Measurements from ENCODE around the gene ANXA5. TPM values are rescaled to one million over a fixed set of nuclear protein-coding genes. Genes with fewer than 3 reads are reported as not detected.

ANXA5 gene
- total RNA-seq, 2 donors from 2014 or later = 88.4 to 122 TPM

DNA sequence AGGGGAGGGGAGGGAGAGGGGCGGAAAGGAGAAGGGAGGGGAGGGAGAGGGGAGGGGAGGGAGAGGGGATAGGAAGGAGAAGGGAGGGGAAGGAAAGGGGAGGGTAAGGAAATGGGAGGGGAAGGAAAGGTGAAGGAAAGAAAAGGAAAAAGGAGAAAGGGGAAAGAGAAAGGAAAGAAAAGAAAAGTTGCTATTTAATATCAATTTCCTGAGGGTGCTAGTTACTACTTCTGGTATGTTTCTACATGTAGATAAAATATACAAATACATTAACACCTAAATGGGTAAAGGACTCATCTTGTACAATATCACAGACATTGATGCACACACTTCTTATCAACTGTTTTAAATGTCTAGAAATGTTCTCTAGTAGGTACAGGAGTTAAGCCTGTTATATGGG, 22.6 kb downstream of the ANXA5 start:
- no peaks in the 10 kb centered on the region for H3K9me3 ChIP-seq
- DNase-seq = no peak
- H3K36me3 ChIP-seq = peaks cover 4% of the 10 kb centered on the region
- H3K27ac ChIP-seq = no peak overlapping the region
- no peak overlapping the region for H3K4me3 ChIP-seq
- TF ChIP-seq, protein P1, sequence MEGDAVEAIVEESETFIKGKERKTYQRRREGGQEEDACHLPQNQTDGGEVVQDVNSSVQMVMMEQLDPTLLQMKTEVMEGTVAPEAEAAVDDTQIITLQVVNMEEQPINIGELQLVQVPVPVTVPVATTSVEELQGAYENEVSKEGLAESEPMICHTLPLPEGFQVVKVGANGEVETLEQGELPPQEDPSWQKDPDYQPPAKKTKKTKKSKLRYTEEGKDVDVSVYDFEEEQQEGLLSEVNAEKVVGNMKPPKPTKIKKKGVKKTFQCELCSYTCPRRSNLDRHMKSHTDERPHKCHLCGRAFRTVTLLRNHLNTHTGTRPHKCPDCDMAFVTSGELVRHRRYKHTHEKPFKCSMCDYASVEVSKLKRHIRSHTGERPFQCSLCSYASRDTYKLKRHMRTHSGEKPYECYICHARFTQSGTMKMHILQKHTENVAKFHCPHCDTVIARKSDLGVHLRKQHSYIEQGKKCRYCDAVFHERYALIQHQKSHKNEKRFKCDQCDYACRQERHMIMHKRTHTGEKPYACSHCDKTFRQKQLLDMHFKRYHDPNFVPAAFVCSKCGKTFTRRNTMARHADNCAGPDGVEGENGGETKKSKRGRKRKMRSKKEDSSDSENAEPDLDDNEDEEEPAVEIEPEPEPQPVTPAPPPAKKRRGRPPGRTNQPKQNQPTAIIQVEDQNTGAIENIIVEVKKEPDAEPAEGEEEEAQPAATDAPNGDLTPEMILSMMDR (IDR thresholded peaks at IDR 0.05) = no peak
- no peaks in the 10 kb centered on the region for H3K4me1 ChIP-seq
- H3K9ac ChIP-seq (ENCODE audit: low read depth in 2 of 2, low read length in 2 of 2) = no peak overlapping the region
- intact Hi-C loops (cut with DNase I) = no loop called here
- H3K27me3 ChIP-seq = no peaks in the 10 kb centered on the region

DNA sequence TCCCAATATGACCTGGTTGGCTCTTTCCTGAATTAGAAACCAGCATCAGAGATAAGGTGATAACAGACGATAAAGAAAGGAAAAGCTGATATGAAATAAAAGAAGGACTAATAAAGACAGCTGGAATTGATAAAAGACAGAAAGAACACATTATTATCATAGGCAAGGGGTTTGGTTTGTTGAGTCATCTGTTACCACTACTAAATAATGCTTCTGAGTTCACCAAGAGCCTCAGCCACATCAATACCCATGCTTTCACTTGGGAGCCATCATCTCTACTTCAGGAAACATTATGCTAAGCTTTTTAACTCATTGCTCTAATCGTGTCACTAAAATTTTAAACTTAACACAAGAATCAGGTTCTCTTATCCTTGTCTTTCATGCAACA, 27.6 kb downstream of the ANXA5 start:
- intact Hi-C loops (cut with DNase I) = no loop called here
- TF ChIP-seq, protein P1 (IDR thresholded peaks at IDR 0.05) = no peak
- Histone ChIP-seq H3K27ac (no peak overlapping the region), H3K27me3 (no peaks in the 10 kb centered on the region), H3K4me3 (no peak overlapping the region), H3K36me3 (peaks cover 4% of the 10 kb centered on the region), H3K9ac (ENCODE audit: low read depth in 2 of 2, low read length in 2 of 2) (no peak overlapping the region), H3K4me1 (no peaks in the 10 kb centered on the region), H3K9me3 (no peaks in the 10 kb centered on the region)
- no peak for DNase-seq

DNA sequence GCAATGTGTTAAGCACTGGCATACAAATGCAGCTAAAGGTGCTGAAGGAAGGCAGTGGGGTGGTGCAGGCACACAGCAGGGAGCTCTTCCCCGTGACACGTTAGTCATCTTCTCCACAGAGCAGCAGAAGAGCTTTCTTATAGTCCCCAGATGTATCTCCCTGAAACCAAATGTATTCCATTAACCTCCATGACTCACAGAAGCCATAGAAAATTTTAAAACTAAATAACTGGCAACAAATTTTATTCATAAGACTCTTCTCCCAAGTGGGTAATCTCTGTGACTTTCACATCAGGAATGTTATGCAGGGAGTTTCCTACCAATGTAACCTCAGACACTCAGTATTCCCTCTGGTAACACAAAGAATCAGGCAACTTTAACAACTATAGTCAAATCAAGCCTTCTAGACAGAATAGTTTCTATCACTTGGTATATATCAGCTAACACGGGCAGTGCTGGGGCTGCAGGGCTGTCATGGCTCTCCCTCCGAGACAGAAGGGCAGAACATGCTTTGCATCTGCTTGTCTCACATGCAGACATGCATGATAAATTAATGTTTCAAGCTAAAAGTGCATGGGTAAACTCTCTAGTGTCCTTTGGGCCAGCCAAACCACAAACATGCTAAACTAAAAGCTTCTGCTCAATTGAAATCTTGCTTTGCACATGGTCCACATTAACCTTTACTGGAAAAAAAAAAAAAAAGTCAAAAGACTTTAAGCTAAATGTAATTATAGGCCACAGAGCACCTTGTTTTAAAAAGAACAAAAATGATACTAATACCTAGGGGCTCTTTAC, 28.2 kb downstream of the ANXA5 start:
- no peaks in the 10 kb centered on the region for H3K4me1 ChIP-seq
- TF ChIP-seq, protein P1 (IDR thresholded peaks at IDR 0.05) = no peak
- H3K9ac ChIP-seq (ENCODE audit: low read depth in 2 of 2, low read length in 2 of 2) = no peak overlapping the region
- no peak overlapping the region for H3K27ac ChIP-seq
- H3K36me3 ChIP-seq = peaks cover 4% of the 10 kb centered on the region
- no peak overlapping the region for H3K4me3 ChIP-seq
- no peaks in the 10 kb centered on the region for H3K9me3 ChIP-seq
- no peak for DNase-seq
- intact Hi-C loops (cut with DNase I) = no loop called here
- no peaks in the 10 kb centered on the region for H3K27me3 ChIP-seq

DNA sequence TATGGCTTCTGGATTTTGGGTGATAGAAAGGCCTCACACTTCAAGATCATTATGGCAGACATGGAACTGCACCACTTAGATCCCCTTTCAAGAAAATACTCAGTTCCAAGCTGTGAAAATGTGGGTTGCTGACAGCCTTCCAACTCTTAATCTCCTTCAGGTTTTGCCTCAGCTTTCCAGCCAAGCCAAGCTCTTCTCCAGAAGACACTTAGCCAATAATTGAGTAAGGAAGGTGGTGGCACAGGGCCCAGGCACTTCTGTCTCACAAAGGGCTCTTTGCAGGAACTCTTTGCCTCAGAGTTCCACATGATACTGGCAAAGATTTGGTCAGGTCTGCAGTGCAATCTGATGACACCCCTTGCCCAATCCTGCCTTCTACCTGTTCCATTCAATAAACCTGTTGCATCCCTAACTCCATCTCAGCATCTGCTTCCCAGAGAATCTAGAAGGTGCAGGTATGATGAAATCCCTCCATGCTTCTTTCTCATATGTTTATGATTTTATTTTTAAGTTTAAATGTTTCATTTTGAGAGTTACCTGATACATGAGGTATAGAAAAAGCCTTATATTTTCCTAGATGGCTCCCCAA, 30.6 kb downstream of the ANXA5 start:
- Histone ChIP-seq H3K9ac (ENCODE audit: low read depth in 2 of 2, low read length in 2 of 2) (no peak overlapping the region), H3K27me3 (no peaks in the 10 kb centered on the region), H3K4me3 (no peak overlapping the region), H3K4me1 (no peaks in the 10 kb centered on the region), H3K9me3 (no peaks in the 10 kb centered on the region), H3K27ac (no peak overlapping the region), H3K36me3 (peaks cover 4% of the 10 kb centered on the region)
- TF ChIP-seq, protein P1 (IDR thresholded peaks at IDR 0.05) = no peak
- intact Hi-C loops (cut with DNase I) = no loop called here
- DNase-seq = no peak

DNA sequence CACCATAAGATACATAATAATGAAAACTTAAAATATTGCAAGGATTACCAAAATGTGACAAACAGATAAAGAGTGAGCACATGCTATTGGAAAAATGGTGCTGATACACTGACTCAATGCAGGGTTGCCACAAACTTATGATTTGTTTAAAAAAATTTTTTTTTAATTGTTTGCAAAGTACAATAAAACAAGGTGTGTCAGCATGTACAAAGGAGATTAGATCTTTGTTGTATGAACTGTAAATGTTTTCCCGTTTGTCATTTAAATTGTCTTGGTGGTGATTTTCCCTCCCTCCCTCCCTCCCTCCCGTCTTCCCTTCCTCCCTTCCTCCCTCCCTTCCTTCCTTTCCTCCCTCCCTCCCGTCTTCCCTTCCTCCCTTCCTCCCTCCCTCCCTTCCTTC, 31.4 kb downstream of the ANXA5 start:
- H3K27ac ChIP-seq = no peak overlapping the region
- H3K36me3 ChIP-seq = peaks cover 4% of the 10 kb centered on the region
- intact Hi-C loops (cut with DNase I) = no loop called here
- TF ChIP-seq, protein P1 (IDR thresholded peaks at IDR 0.05) = no peak
- H3K4me1 ChIP-seq = no peaks in the 10 kb centered on the region
- no peak overlapping the region for H3K4me3 ChIP-seq
- H3K9me3 ChIP-seq = no peaks in the 10 kb centered on the region
- no peak overlapping the region for H3K9ac ChIP-seq (ENCODE audit: low read depth in 2 of 2, low read length in 2 of 2)
- DNase-seq = no peak
- H3K27me3 ChIP-seq = no peaks in the 10 kb centered on the region
